Stimulated activated CD4-positive, alpha-beta T cell treated with anti-CD3 and anti-CD28 coated beads, Interleukin-4, amount 100 ng/mL, for 4 hours (primary cell): ENCODE data around the gene ZNF77.
"Not testable (repeated sequence)": the region's sequence is repeated elsewhere in the genome, so short reads cannot be mapped to it uniquely, and the experiment has no call there.

Experiments
- DNase-seq, 2 experiments: peaks; one replicate each; pipeline ENCODE4 v3.0.0-alpha.2; 2020

Gene ZNF77

GRCh38 chr19:2969104-2969504 is 24.3 kb upstream of the ZNF77 start:
- DNase-seq = no peak

GRCh38 chr19:2967972-2968371 is 23.2 kb upstream of the ZNF77 start:
- DNase-seq = no peak

- no peak for DNase-seq
Measured at GRCh38 chr19:2964874-2965273, 20.1 kb upstream of the ZNF77 start.

GRCh38 chr19:2963631-2964030 is 18.9 kb upstream of the ZNF77 start:
- not testable (repeated sequence) for DNase-seq

- DNase-seq = no peak
Measured at GRCh38 chr19:2963122-2963521, 18.4 kb upstream of the ZNF77 start.

GRCh38 chr19:2962018-2962670 is 17.4 kb upstream of the ZNF77 start:
- DNase-seq = peak in 1 of 2 experiments; percentile 14

- no peak for DNase-seq
Measured at GRCh38 chr19:2960120-2960519, 15.3 kb upstream of the ZNF77 start.

- no peak for DNase-seq
Measured at GRCh38 chr19:2957160-2957559, 12.4 kb upstream of the ZNF77 start.

- no peak for DNase-seq
Measured at GRCh38 chr19:2952953-2953481, 8.2 kb upstream of the ZNF77 start.

GRCh38 chr19:2950286-2951124 is 5.7 kb upstream of the ZNF77 start:
- peak; percentile 100 for DNase-seq

GRCh38 chr19:2949939-2950285 is 5.1 kb upstream of the ZNF77 start:
- no peak for DNase-seq

GRCh38 chr19:2945575-2946184 is 909 bp upstream of the ZNF77 start:
- no peak for DNase-seq

GRCh38 chr19:2944403-2944774 is 382 bp downstream of the ZNF77 start:
- DNase-seq = no peak

GRCh38 chr19:2942928-2943640 is 1.7 kb downstream of the ZNF77 start:
- no peak for DNase-seq

- DNase-seq = not testable (repeated sequence)
Measured at GRCh38 chr19:2935863-2936262, 8.9 kb downstream of the ZNF77 start.

- DNase-seq = no peak
Measured at GRCh38 chr19:2933490-2933910, 11.3 kb downstream of the ZNF77 start.

- DNase-seq = no peak
Measured at GRCh38 chr19:2927032-2927430, 17.7 kb downstream of the ZNF77 start.

- no peak for DNase-seq
Measured at GRCh38 chr19:2926341-2927031, 18.3 kb downstream of the ZNF77 start.

- no peak for DNase-seq
Measured at GRCh38 chr19:2923510-2923909, 21.3 kb downstream of the ZNF77 start.

- DNase-seq = no peak
Measured at GRCh38 chr19:2922987-2923386, 21.8 kb downstream of the ZNF77 start.

- DNase-seq = no peak
Measured at GRCh38 chr19:2917275-2918184, 27.2 kb downstream of the ZNF77 start.
